NCI-H2171 treated with DMSO at 0.1 percent for 48 hours (cell line): ENCODE measurements around the gene REEP1.
"Not testable (repeated sequence)": the region's sequence is repeated elsewhere in the genome, so short reads cannot be mapped to it uniquely, and the experiment has no call there.

Experiments used
- DNase-seq: peaks from one replicate; lab custom pipeline; 2025; lab: John Stamatoyannopoulos, UW

Gene REEP1

GRCh38 chr2:86243950-86244733, 93.3 kb downstream of the REEP1 start:
- no peak for DNase-seq

- DNase-seq, result no peak
Observed at GRCh38 chr2:86243272-86243671, 94.2 kb downstream of the REEP1 start.

GRCh38 chr2:86241611-86242010, 95.8 kb downstream of the REEP1 start:
- no peak for DNase-seq

GRCh38 chr2:86240251-86240650, 97.2 kb downstream of the REEP1 start:
- no peak for DNase-seq

- no peak for DNase-seq
Observed at GRCh38 chr2:86239745-86240144, 97.7 kb downstream of the REEP1 start.

- no peak for DNase-seq
Observed at GRCh38 chr2:86239326-86239725, 98.1 kb downstream of the REEP1 start.

- DNase-seq, result no peak
Observed at GRCh38 chr2:86238354-86238753, 99.1 kb downstream of the REEP1 start.

GRCh38 chr2:86237172-86237571, 100.3 kb downstream of the REEP1 start:
- DNase-seq, result no peak

GRCh38 chr2:86235196-86235980, 102.0 kb downstream of the REEP1 start:
- no peak for DNase-seq

- no peak for DNase-seq
Observed at GRCh38 chr2:86234563-86235131, 102.8 kb downstream of the REEP1 start.

GRCh38 chr2:86233436-86233835, 104.0 kb downstream of the REEP1 start:
- DNase-seq, result no peak

- no peak for DNase-seq
Observed at GRCh38 chr2:86232910-86233309, 104.5 kb downstream of the REEP1 start.

- DNase-seq, result no peak
Observed at GRCh38 chr2:86232373-86232784, 105.0 kb downstream of the REEP1 start.

GRCh38 chr2:86231680-86232372, 105.6 kb downstream of the REEP1 start:
- DNase-seq, result no peak

GRCh38 chr2:86230961-86231360, 106.5 kb downstream of the REEP1 start:
- DNase-seq, result no peak

GRCh38 chr2:86229221-86229620, 108.2 kb downstream of the REEP1 start:
- no peak for DNase-seq

- not testable (repeated sequence) for DNase-seq
Observed at GRCh38 chr2:86228574-86228973, 108.9 kb downstream of the REEP1 start.

GRCh38 chr2:86227685-86228084, 109.7 kb downstream of the REEP1 start:
- DNase-seq, result no peak

GRCh38 chr2:86226636-86227520, 110.5 kb downstream of the REEP1 start:
- no peak for DNase-seq

- no peak for DNase-seq
Observed at GRCh38 chr2:86226070-86226469, 111.4 kb downstream of the REEP1 start.

GRCh38 chr2:86225581-86225980, 111.8 kb downstream of the REEP1 start:
- DNase-seq, result no peak
